A549 (cell line): ENCODE data around the gene MYPOP. TPM values are rescaled to one million over a fixed set of nuclear protein-coding genes. Genes with fewer than 3 reads are reported as not detected.
A peak's percentile ranks its signal among the peaks of the same experiment; 100 is the strongest.

ENCODE experiments used
- ATAC-seq, 2 experiments: fragments of 200-7000 bp in 1 of 2; fragments of >200 bp in 1 of 2; cut with Nextera tagmentation in 1 of 2; cut with Tn5 transposase in 1 of 2; 3 replicates each; pipeline versions ENCODE4 v1.8.0 to v1.9.1; 2018 to 2020; ENCODE audit warnings: mild to moderate bottlenecking in 1 of 2, moderate library complexity in 1 of 2
- CTCF ChIA-PET: fragments of 300-600 bp; sonication (Branson Sonifier 250); formaldehyde crosslinking; extraction: SDS; loops from one replicate; lab custom pipeline; 2021; ENCODE audit warnings: antibody characterized with exemption, inconsistent platforms; lab: Yijun Ruan, JAX
- POLR2A ChIA-PET: fragments of 350-600 bp; formaldehyde crosslinking; extraction: SDS; loops from one replicate; lab custom pipeline; 2021; ENCODE audit warnings: antibody characterized with exemption, inconsistent platforms; lab: Yijun Ruan, JAX
- DNase-seq, 2 experiments: peaks; one replicate each; pipeline versions ENCODE4 v3.0.0 to v3.0.0-alpha.2; 2011 to 2016; ENCODE audit warnings: low read depth in 1 of 2, low spot score in 1 of 2
- FAIRE-seq: peaks from 2 replicates; lab custom pipeline; 2011; peaks lifted over from hg19 to GRCh38; lab: Jason Lieb, UNC
- H3K27ac ChIP-seq, 2 experiments: fragments of >200 bp; sonication (Bioruptor Twin); formaldehyde crosslinking; 3 replicates each; pipeline ENCODE4 v1.5.1; 2016 to 2017
- H3K4me1 ChIP-seq: fragments of >200 bp; sonication (Bioruptor Twin); formaldehyde crosslinking; 3 replicates; pipeline ENCODE4 v1.6.1; 2016
- H3K4me2 ChIP-seq: fragments of >200 bp; sonication (Bioruptor Twin); formaldehyde crosslinking; 3 replicates; pipeline ENCODE4 v1.6.1; 2016
- H3K4me3 ChIP-seq: fragments of >200 bp; sonication (Bioruptor Twin); formaldehyde crosslinking; 3 replicates; pipeline ENCODE4 v1.5.1; 2016
- H3K9me3 ChIP-seq: fragments of >200 bp; sonication (Bioruptor Twin); formaldehyde crosslinking; 3 replicates; pipeline ENCODE4 v1.6.1; 2016
- BHLHE40 ChIP-seq: IDR thresholded peaks from 2 replicates; pipeline ENCODE4 v1.6.1; 2012; ENCODE audit warnings: low read depth, low read length, inconsistent platforms
- CEBPB ChIP-seq, 2 experiments: fragments of >200 bp in 1 of 2; sonication (Bioruptor Twin) in 1 of 2; formaldehyde crosslinking in 1 of 2; IDR thresholded peaks; 2 replicates each; pipeline ENCODE4 v1.6.1; 2012 to 2016
- EHF ChIP-seq: fragments of 250-450 bp; sonication (Bioruptor Pico); IDR thresholded peaks from 2 replicates; pipeline ENCODE4 v1.5.0; 2020; ENCODE audit warnings: mild to moderate bottlenecking
- EHMT2 ChIP-seq: fragments of 200-600 bp; sonication (generic); IDR thresholded peaks from 2 replicates; pipeline ENCODE4 v1.6.1; 2016; ENCODE audit warnings: antibody characterized with exemption, low read depth, mild to moderate bottlenecking, moderate library complexity
- ELK1 ChIP-seq: fragments of 150-350 bp; IDR thresholded peaks from 2 replicates; pipeline ENCODE4 v1.6.1; 2014; ENCODE audit warnings: low read depth, mild to moderate bottlenecking, low read length
- ESRRA ChIP-seq: fragments of 150-350 bp; IDR thresholded peaks from 2 replicates; pipeline ENCODE4 v1.6.1; 2014; ENCODE audit warnings: mild to moderate bottlenecking, low read length, borderline replicate concordance
- GATA3 ChIP-seq: IDR thresholded peaks from 2 replicates; pipeline ENCODE4 v1.6.1; 2012; ENCODE audit warnings: borderline replicate concordance
- HDAC2 ChIP-seq: fragments of 200-600 bp; sonication (generic); IDR thresholded peaks from 2 replicates; pipeline ENCODE4 v1.6.1; 2016
- HES2 ChIP-seq: fragments of >200 bp; sonication (Bioruptor Twin); formaldehyde crosslinking; IDR thresholded peaks from 2 replicates; pipeline ENCODE4 v1.6.1; 2016
- HEYL ChIP-seq: fragments of 250-450 bp; sonication (Bioruptor Pico); IDR thresholded peaks from 2 replicates; pipeline ENCODE4 v1.8.0; 2021; ENCODE audit warnings: mild to moderate bottlenecking, moderate library complexity
- HOXB13 ChIP-seq: fragments of 250-450 bp; sonication (Bioruptor Pico); IDR thresholded peaks from 2 replicates; pipeline ENCODE4 v1.5.0; 2020; ENCODE audit warnings: low read depth, mild to moderate bottlenecking, moderate library complexity
- KDM1A ChIP-seq: fragments of 200-600 bp; sonication (generic); IDR thresholded peaks from 2 replicates; pipeline ENCODE4 v1.6.1; 2016; ENCODE audit warnings: low read depth, mild to moderate bottlenecking
- MAFK ChIP-seq: fragments of 450-650 bp; IDR thresholded peaks from 2 replicates; pipeline ENCODE4 v1.6.1; 2014; ENCODE audit not compliant: partially characterized antibody
- MAX ChIP-seq: IDR thresholded peaks from 2 replicates; pipeline ENCODE4 v1.6.1; 2012
- MYC ChIP-seq: IDR thresholded peaks from 2 replicates; pipeline ENCODE4 v1.6.1; 2012; ENCODE audit warnings: mild to moderate bottlenecking, inconsistent platforms, low read length, improper control_type of control experiment, borderline replicate concordance
- NR3C1 ChIP-seq: fragments of >200 bp; sonication (Bioruptor Twin); formaldehyde crosslinking; IDR thresholded peaks from 3 replicates; pipeline ENCODE4 v1.6.1; 2017
- PHF8 ChIP-seq: fragments of 200-600 bp; sonication (generic); IDR thresholded peaks from 2 replicates; pipeline ENCODE4 v1.6.1; 2016; ENCODE audit warnings: low read depth, mild to moderate bottlenecking, antibody characterized with exemption, moderate library complexity, borderline replicate concordance
- POLR2A ChIP-seq: IDR thresholded peaks from 2 replicates; pipeline ENCODE4 v1.6.1; 2012; ENCODE audit warnings: mild to moderate bottlenecking, low read length
- POLR2AphosphoS2 ChIP-seq: conservative IDR thresholded peaks from 2 replicates; pipeline ENCODE4 v1.6.1; 2012; ENCODE audit warnings: low read length, improper control_type of control experiment, inconsistent platforms
- RAD21 ChIP-seq, 2 experiments: fragments of >200 bp in 1 of 2; sonication (Bioruptor Twin) in 1 of 2; formaldehyde crosslinking in 1 of 2; IDR thresholded peaks in 1 of 2; conservative IDR thresholded peaks in 1 of 2; 2 replicates in 1 of 2; 3 replicates in 1 of 2; pipeline ENCODE4 v1.6.1; 2012 to 2018; ENCODE audit warnings: inconsistent platforms in 1 of 2
- RARB ChIP-seq: fragments of 250-450 bp; sonication (Bioruptor Pico); IDR thresholded peaks from 2 replicates; pipeline ENCODE4 v1.8.0; 2021; ENCODE audit warnings: mild to moderate bottlenecking, moderate library complexity
- RCOR1 ChIP-seq: fragments of 150-350 bp; IDR thresholded peaks from 2 replicates; pipeline ENCODE4 v1.6.1; 2014; ENCODE audit warnings: antibody characterized with exemption, low read length, low read depth
- RFX5 ChIP-seq: fragments of 450-650 bp; IDR thresholded peaks from 2 replicates; pipeline ENCODE4 v1.7.1; 2014; ENCODE audit warnings: antibody characterized with exemption, mild to moderate bottlenecking, moderate library complexity
- RNF2 ChIP-seq: fragments of 200-600 bp; sonication (generic); IDR thresholded peaks from 2 replicates; pipeline ENCODE4 v1.6.1; 2016; ENCODE audit warnings: low read depth, mild to moderate bottlenecking, antibody characterized with exemption, moderate library complexity, borderline replicate concordance
- TFCP2L1 ChIP-seq: fragments of 250-450 bp; sonication (Bioruptor Pico); IDR thresholded peaks from 2 replicates; pipeline ENCODE4 v1.5.0; 2021; ENCODE audit warnings: mild to moderate bottlenecking
- USF2 ChIP-seq: fragments of 450-650 bp; IDR thresholded peaks from 2 replicates; pipeline ENCODE4 v1.6.1; 2014; ENCODE audit warnings: antibody characterized with exemption
- ZC3H11A ChIP-seq: fragments of 450-650 bp; IDR thresholded peaks from 2 replicates; pipeline ENCODE4 v1.6.1; 2014; ENCODE audit warnings: antibody characterized with exemption, mild to moderate bottlenecking
- WGBS: methylation state at CpG from one replicate; pipeline ENCODE4 v1.1.6; 2017; ENCODE audit errors: missing lambda C conversion rate; 5-methylcytosine and 5-hydroxymethylcytosine counted together
- polyA plus RNA-seq, 4 experiments: library from polyadenylated mRNA; depleted of rRNA in 3 of 4; stranded (reverse); fragments of >200 nt; fragmentation: RNase III in 1 of 4; extraction: RNeasy Plus Mini Kit Qiagen cat#74134 plus additional on column Dnase treatment in 1 of 4; gene quantifications; 2 replicates in 3 of 4; 3 replicates in 1 of 4; pipeline ENCODE4 v1.2.3, GENCODE V29; 2011 to 2017
- TF ChIP-seq, protein P1 (sequence below): IDR thresholded peaks from 2 replicates; pipeline ENCODE4 v1.6.1; 2012
- TF ChIP-seq, protein P2 (sequence below): fragments of 250-450 bp; sonication (Bioruptor Pico); IDR thresholded peaks from 2 replicates; pipeline ENCODE4 v1.5.0; 2020; ENCODE audit warnings: low read depth, mild to moderate bottlenecking, moderate library complexity
- TF ChIP-seq, protein P3 (sequence below): fragments of >200 bp; sonication (Bioruptor Twin); formaldehyde crosslinking; IDR thresholded peaks from 3 replicates; pipeline ENCODE4 v1.5.1; 2016

Gene MYPOP
- polyA plus RNA-seq, 2 of the 4 experiments (the other 2 are of a cell fraction), result 2.1 to 10.5 TPM

GRCh38 chr19:45887200-45887710 lies 15.2 kb downstream of the MYPOP start:
- ATAC-seq (no peak), DNase-seq (no peak), FAIRE-seq (peak; percentile 68)
- ChIA-PET CTCF (interaction anchor here (1.0 to 12.8 kb wide), 5 partner anchors 14 to 71 kb away, joined by 3 to 315 read pairs (median 5); partner anchors contain the start of genes FOXA3, MYPOP, RSPH6A and SYMPK), POLR2A (interaction anchor here (1.3 to 2.8 kb wide), 3 partner anchors 16 to 117 kb away, joined by 4 to 30 read pairs (median 23); partner anchors contain the start of genes FOXA3, MYPOP and SYMPK)
- TF ChIP-seq CEBPB (IDR thresholded peaks at IDR 0.05) (peak; percentile 23 to 75; a peak in 3 of 4 replicates), EHF (CRISPR knock-in tag) (no peak), GATA3 (0 out of 2 replicates have a peak, but pooled peaks have one; percentile 2)
- WGBS, result 48% methylated on average over 10 of the region's 10 CpGs
- Histone ChIP-seq H3K4me1 (peaks cover 31% of the 10 kb centered on the region), H3K27ac (peak overlapping the region; percentile 95 to 97), H3K9me3 (no peaks in the 10 kb centered on the region), H3K4me3 (peak overlapping the region; percentile 87), H3K4me2 (peak overlapping the region; percentile 87)

- WGBS, result 2% methylated on average over 30 of the region's 32 CpGs
- ATAC-seq, result peak; percentile 63 to 78
- H3K9me3 ChIP-seq, result no peaks in the 10 kb centered on the region
- ChIA-PET POLR2A (interaction anchor here (0.6 to 2.8 kb wide), 15 partner anchors 16 to 1370 kb away, joined by 3 to 30 read pairs (median 5); partner anchors contain the start of genes CCDC61, FOXA3, MYPOP and SYMPK), CTCF (interaction anchor here (0.6 to 12.8 kb wide), 12 partner anchors 8 to 394 kb away, joined by 3 to 315 read pairs (median 4); partner anchors contain the start of genes FOXA3, MYPOP, RSPH6A and SYMPK)
- peak overlapping the region; percentile 87 for H3K4me2 ChIP-seq
- peak; percentile 97 to 98 for DNase-seq
- peaks cover 37% of the 10 kb centered on the region for H3K4me1 ChIP-seq
- H3K27ac ChIP-seq, result peak overlapping the region; percentile 95 to 97
- FAIRE-seq, result peak; percentile 97
- peak overlapping the region; percentile 87 for H3K4me3 ChIP-seq
- no peak for TF ChIP-seq ZC3H11A
- TF ChIP-seq, protein P1, sequence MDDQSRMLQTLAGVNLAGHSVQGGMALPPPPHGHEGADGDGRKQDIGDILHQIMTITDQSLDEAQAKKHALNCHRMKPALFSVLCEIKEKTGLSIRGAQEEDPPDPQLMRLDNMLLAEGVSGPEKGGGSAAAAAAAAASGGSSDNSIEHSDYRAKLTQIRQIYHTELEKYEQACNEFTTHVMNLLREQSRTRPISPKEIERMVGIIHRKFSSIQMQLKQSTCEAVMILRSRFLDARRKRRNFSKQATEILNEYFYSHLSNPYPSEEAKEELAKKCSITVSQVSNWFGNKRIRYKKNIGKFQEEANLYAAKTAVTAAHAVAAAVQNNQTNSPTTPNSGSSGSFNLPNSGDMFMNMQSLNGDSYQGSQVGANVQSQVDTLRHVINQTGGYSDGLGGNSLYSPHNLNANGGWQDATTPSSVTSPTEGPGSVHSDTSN, result no peak
- no peak for TF ChIP-seq EHMT2
- TF ChIP-seq, protein P2, sequence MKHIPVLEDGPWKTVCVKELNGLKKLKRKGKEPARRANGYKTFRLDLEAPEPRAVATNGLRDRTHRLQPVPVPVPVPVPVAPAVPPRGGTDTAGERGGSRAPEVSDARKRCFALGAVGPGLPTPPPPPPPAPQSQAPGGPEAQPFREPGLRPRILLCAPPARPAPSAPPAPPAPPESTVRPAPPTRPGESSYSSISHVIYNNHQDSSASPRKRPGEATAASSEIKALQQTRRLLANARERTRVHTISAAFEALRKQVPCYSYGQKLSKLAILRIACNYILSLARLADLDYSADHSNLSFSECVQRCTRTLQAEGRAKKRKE (CRISPR knock-in tag), result no peak
- TF ChIP-seq KDM1A, result peak; percentile 97
- TF ChIP-seq ESRRA, result no peak
- TF ChIP-seq RCOR1, result no peak
- no peak for TF ChIP-seq BHLHE40
- TF ChIP-seq CEBPB (IDR thresholded peaks at IDR 0.05), result no peak
- 0 out of 2 replicates have a peak, but pooled peaks have one; percentile 31 for TF ChIP-seq MYC
- peak; percentile 37 for TF ChIP-seq POLR2A
- no peak for TF ChIP-seq ELK1
- peak; percentile 77 for TF ChIP-seq HDAC2
- no peak for TF ChIP-seq MAX
- no peak for TF ChIP-seq USF2
- no peak for TF ChIP-seq RAD21 (conservative IDR thresholded peaks at IDR 0.05 in 1 of 2, IDR thresholded peaks at IDR 0.05 in 1 of 2)
- TF ChIP-seq HES2, result no peak
- TF ChIP-seq RFX5, result no peak
- 0 out of 2 replicates have a peak, but pooled peaks have one; percentile 44 for TF ChIP-seq TFCP2L1 (CRISPR knock-in tag)
- TF ChIP-seq NR3C1, result no peak
- TF ChIP-seq POLR2AphosphoS2, result no peak
- no peak for TF ChIP-seq HEYL
- TF ChIP-seq PHF8, result peak; percentile 74; the same call in 1 of the 2 replicates
- no peak for TF ChIP-seq RNF2
- TF ChIP-seq, protein P3, sequence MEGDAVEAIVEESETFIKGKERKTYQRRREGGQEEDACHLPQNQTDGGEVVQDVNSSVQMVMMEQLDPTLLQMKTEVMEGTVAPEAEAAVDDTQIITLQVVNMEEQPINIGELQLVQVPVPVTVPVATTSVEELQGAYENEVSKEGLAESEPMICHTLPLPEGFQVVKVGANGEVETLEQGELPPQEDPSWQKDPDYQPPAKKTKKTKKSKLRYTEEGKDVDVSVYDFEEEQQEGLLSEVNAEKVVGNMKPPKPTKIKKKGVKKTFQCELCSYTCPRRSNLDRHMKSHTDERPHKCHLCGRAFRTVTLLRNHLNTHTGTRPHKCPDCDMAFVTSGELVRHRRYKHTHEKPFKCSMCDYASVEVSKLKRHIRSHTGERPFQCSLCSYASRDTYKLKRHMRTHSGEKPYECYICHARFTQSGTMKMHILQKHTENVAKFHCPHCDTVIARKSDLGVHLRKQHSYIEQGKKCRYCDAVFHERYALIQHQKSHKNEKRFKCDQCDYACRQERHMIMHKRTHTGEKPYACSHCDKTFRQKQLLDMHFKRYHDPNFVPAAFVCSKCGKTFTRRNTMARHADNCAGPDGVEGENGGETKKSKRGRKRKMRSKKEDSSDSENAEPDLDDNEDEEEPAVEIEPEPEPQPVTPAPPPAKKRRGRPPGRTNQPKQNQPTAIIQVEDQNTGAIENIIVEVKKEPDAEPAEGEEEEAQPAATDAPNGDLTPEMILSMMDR, result no peak
- no peak for TF ChIP-seq HOXB13 (CRISPR knock-in tag)
- no peak for TF ChIP-seq MAFK
- TF ChIP-seq RARB (CRISPR knock-in tag), result 0 out of 2 replicates have a peak, but pooled peaks have one; percentile 29
Measured at GRCh38 chr19:45886427-45887199, 15.8 kb downstream of the MYPOP start.
